Activated CD4-positive, alpha-beta T cell treated with anti-CD3 and anti-CD28 coated beads, Interleukin-2, amount 10 ng/mL, durations not matched to agents 24 days and 14 days (primary cell): ENCODE data around the gene SLC4A1AP. TPM values are rescaled to one million over a fixed set of nuclear protein-coding genes. Genes with fewer than 3 reads are reported as not detected.

ENCODE experiments used
- DNase-seq: peaks from one replicate; pipeline ENCODE4 v3.0.0; 2022
- H3K27ac Mint-ChIP-seq: one replicate; pipeline ENCODE4 v1.8.0; 2022; ENCODE audit warnings: mild to moderate bottlenecking, mixed read lengths
- H3K27me3 Mint-ChIP-seq: one replicate; pipeline ENCODE4 v1.8.0; 2022; ENCODE audit warnings: mixed read lengths
- H3K36me3 Mint-ChIP-seq: one replicate; pipeline ENCODE4 v1.8.0; 2022; ENCODE audit warnings: low read depth, mild to moderate bottlenecking, mixed read lengths
- H3K4me1 Mint-ChIP-seq: one replicate; pipeline ENCODE4 v1.8.0; 2021; ENCODE audit warnings: mixed read lengths
- H3K4me3 Mint-ChIP-seq: one replicate; pipeline ENCODE4 v1.8.0; 2022; ENCODE audit warnings: mild to moderate bottlenecking, moderate library complexity, mixed read lengths
- H3K9me3 Mint-ChIP-seq: one replicate; pipeline ENCODE4 v1.8.0; 2021; ENCODE audit warnings: mixed read lengths
- intact Hi-C: fragments of 100-400 bp; cut with micrococcal nuclease; formaldehyde crosslinking; loops from one replicate; pipeline ENCODE4 v1.15.1; 2023
- total RNA-seq: library from RNA; stranded (reverse); gene quantifications from 2 replicates; pipeline ENCODE4 v1.2.3, GENCODE V29; 2022

The SLC4A1AP gene
- total RNA-seq, 1 donor from 2014 or later, result 28.7 TPM

GRCh38 chr2:27710640-27711430 lies 47.1 kb downstream of the SLC4A1AP start:
- no peak overlapping the region for H3K27ac Mint-ChIP-seq
- no peaks in the 10 kb centered on the region for H3K36me3 Mint-ChIP-seq
- no peaks in the 10 kb centered on the region for H3K9me3 Mint-ChIP-seq
- peaks cover 12% of the 10 kb centered on the region for H3K27me3 Mint-ChIP-seq
- no peak overlapping the region for H3K4me3 Mint-ChIP-seq
- no peak for DNase-seq
- H3K4me1 Mint-ChIP-seq, result peaks cover 24% of the 10 kb centered on the region
- intact Hi-C loops, result no loop called here

GRCh38 chr2:27711804-27712203 lies 48.1 kb downstream of the SLC4A1AP start:
- H3K36me3 Mint-ChIP-seq, result no peaks in the 10 kb centered on the region
- no peak for DNase-seq
- intact Hi-C loops, result no loop called here
- no peak overlapping the region for H3K27ac Mint-ChIP-seq
- H3K4me3 Mint-ChIP-seq, result no peak overlapping the region
- H3K9me3 Mint-ChIP-seq, result no peaks in the 10 kb centered on the region
- H3K27me3 Mint-ChIP-seq, result peaks cover 16% of the 10 kb centered on the region
- H3K4me1 Mint-ChIP-seq, result peaks cover 29% of the 10 kb centered on the region

- no peaks in the 10 kb centered on the region for H3K36me3 Mint-ChIP-seq
- intact Hi-C loops, result no loop called here
- no peak overlapping the region for H3K4me3 Mint-ChIP-seq
- H3K4me1 Mint-ChIP-seq, result peaks cover 34% of the 10 kb centered on the region
- no peak overlapping the region for H3K27ac Mint-ChIP-seq
- H3K9me3 Mint-ChIP-seq, result no peaks in the 10 kb centered on the region
- peaks cover 20% of the 10 kb centered on the region for H3K27me3 Mint-ChIP-seq
- DNase-seq, result no peak
Observed at GRCh38 chr2:27712522-27712921, 48.8 kb downstream of the SLC4A1AP start.

- Mint-ChIP-seq H3K36me3 (no peaks in the 10 kb centered on the region), H3K4me3 (no peak overlapping the region), H3K27ac (no peak overlapping the region), H3K4me1 (peaks cover 34% of the 10 kb centered on the region), H3K27me3 (peaks cover 20% of the 10 kb centered on the region), H3K9me3 (no peaks in the 10 kb centered on the region)
- no peak for DNase-seq
- intact Hi-C loops, result no loop called here
Observed at GRCh38 chr2:27713201-27713600, 49.5 kb downstream of the SLC4A1AP start.

- peaks cover 34% of the 10 kb centered on the region for H3K4me1 Mint-ChIP-seq
- no peak overlapping the region for H3K27ac Mint-ChIP-seq
- peaks cover 20% of the 10 kb centered on the region for H3K27me3 Mint-ChIP-seq
- no peaks in the 10 kb centered on the region for H3K9me3 Mint-ChIP-seq
- intact Hi-C loops, result no loop called here
- no peaks in the 10 kb centered on the region for H3K36me3 Mint-ChIP-seq
- no peak for DNase-seq
- H3K4me3 Mint-ChIP-seq, result peak overlapping the region; percentile 46
Observed at GRCh38 chr2:27714053-27714452, 50.4 kb downstream of the SLC4A1AP start.

- DNase-seq, result no peak
- Mint-ChIP-seq H3K9me3 (no peaks in the 10 kb centered on the region), H3K36me3 (no peaks in the 10 kb centered on the region), H3K27ac (peak overlapping the region; percentile 10), H3K4me1 (peaks cover 37% of the 10 kb centered on the region), H3K4me3 (peak overlapping the region; percentile 46), H3K27me3 (peaks cover 20% of the 10 kb centered on the region)
- intact Hi-C loops, result no loop called here
Observed at GRCh38 chr2:27714851-27715291, 51.2 kb downstream of the SLC4A1AP start.

GRCh38 chr2:27715318-27716210 lies 51.9 kb downstream of the SLC4A1AP start:
- H3K4me3 Mint-ChIP-seq, result peak overlapping the region; percentile 73
- intact Hi-C loops, result no loop called here
- DNase-seq, result peak; percentile 76
- peaks cover 44% of the 10 kb centered on the region for H3K4me1 Mint-ChIP-seq
- no peaks in the 10 kb centered on the region for H3K9me3 Mint-ChIP-seq
- no peak overlapping the region for H3K27ac Mint-ChIP-seq
- H3K27me3 Mint-ChIP-seq, result peaks cover 20% of the 10 kb centered on the region
- H3K36me3 Mint-ChIP-seq, result no peaks in the 10 kb centered on the region

GRCh38 chr2:27716301-27717069 lies 52.8 kb downstream of the SLC4A1AP start:
- no peak for DNase-seq
- Mint-ChIP-seq H3K4me1 (peaks cover 48% of the 10 kb centered on the region), H3K9me3 (no peaks in the 10 kb centered on the region), H3K4me3 (peak overlapping the region; percentile 73), H3K27me3 (peaks cover 20% of the 10 kb centered on the region), H3K36me3 (no peaks in the 10 kb centered on the region), H3K27ac (peak overlapping the region; percentile 44)
- intact Hi-C loops, result no loop called here

GRCh38 chr2:27717070-27717795 lies 53.5 kb downstream of the SLC4A1AP start:
- H3K36me3 Mint-ChIP-seq, result no peaks in the 10 kb centered on the region
- intact Hi-C loops, result no loop called here
- no peak for DNase-seq
- H3K4me1 Mint-ChIP-seq, result peaks cover 46% of the 10 kb centered on the region
- H3K27ac Mint-ChIP-seq, result peak overlapping the region; percentile 39
- H3K4me3 Mint-ChIP-seq, result peak overlapping the region; percentile 73
- H3K27me3 Mint-ChIP-seq, result peaks cover 15% of the 10 kb centered on the region
- H3K9me3 Mint-ChIP-seq, result no peaks in the 10 kb centered on the region

- Mint-ChIP-seq H3K4me3 (peak overlapping the region; percentile 5), H3K4me1 (peaks cover 37% of the 10 kb centered on the region), H3K27me3 (peaks cover 8% of the 10 kb centered on the region), H3K27ac (peak overlapping the region; percentile 5), H3K36me3 (no peaks in the 10 kb centered on the region), H3K9me3 (no peaks in the 10 kb centered on the region)
- DNase-seq, result peak; percentile 75
- intact Hi-C loops, result loop anchor here (5.0 kb wide), 1 partner anchor 672 kb away; the partner anchor contains the start of gene FOSL2
Observed at GRCh38 chr2:27720004-27720551, 56.4 kb downstream of the SLC4A1AP start.

GRCh38 chr2:27721335-27721734 lies 57.6 kb downstream of the SLC4A1AP start:
- intact Hi-C loops, result loop anchor here (5.0 kb wide), 1 partner anchor 671 kb away; the partner anchor contains the start of gene FOSL2
- no peak overlapping the region for H3K4me3 Mint-ChIP-seq
- H3K36me3 Mint-ChIP-seq, result no peaks in the 10 kb centered on the region
- no peak for DNase-seq
- H3K4me1 Mint-ChIP-seq, result peaks cover 34% of the 10 kb centered on the region
- no peak overlapping the region for H3K27ac Mint-ChIP-seq
- H3K9me3 Mint-ChIP-seq, result no peaks in the 10 kb centered on the region
- peaks cover 8% of the 10 kb centered on the region for H3K27me3 Mint-ChIP-seq

GRCh38 chr2:27721884-27722485 lies 58.3 kb downstream of the SLC4A1AP start:
- H3K9me3 Mint-ChIP-seq, result no peaks in the 10 kb centered on the region
- H3K27me3 Mint-ChIP-seq, result peaks cover 2% of the 10 kb centered on the region
- H3K36me3 Mint-ChIP-seq, result no peaks in the 10 kb centered on the region
- DNase-seq, result no peak
- H3K4me3 Mint-ChIP-seq, result no peak overlapping the region
- intact Hi-C loops, result loop anchor here (5.0 kb wide), 1 partner anchor 670 kb away; the partner anchor contains the start of gene FOSL2
- peaks cover 28% of the 10 kb centered on the region for H3K4me1 Mint-ChIP-seq
- H3K27ac Mint-ChIP-seq, result peak overlapping the region; percentile 17
